GM18951 (cell line): ENCODE measurements around the gene KSR1.
"Not testable (repeated sequence)": the region's sequence is repeated elsewhere in the genome, so short reads cannot be mapped to it uniquely, and the experiment has no call there.

Experiments
- POLR2A ChIP-seq: IDR thresholded peaks from 4 replicates; pipeline ENCODE4 v1.6.1; 2011; ENCODE audit warnings: mild to moderate bottlenecking; ENCODE audit not compliant: insufficient read length, insufficient read depth; ENCODE audit errors: extremely low read depth
- in situ Hi-C: fragments of 300-500 bp; cut with MboI; formaldehyde crosslinking; loops from one replicate; pipeline ENCODE4 v1.12.0; 2022; ENCODE audit warnings: low sequenced_read_pairs, mixed read lengths, inconsistent platforms; ENCODE audit not compliant: unreplicated experiment

Gene KSR1

DNA sequence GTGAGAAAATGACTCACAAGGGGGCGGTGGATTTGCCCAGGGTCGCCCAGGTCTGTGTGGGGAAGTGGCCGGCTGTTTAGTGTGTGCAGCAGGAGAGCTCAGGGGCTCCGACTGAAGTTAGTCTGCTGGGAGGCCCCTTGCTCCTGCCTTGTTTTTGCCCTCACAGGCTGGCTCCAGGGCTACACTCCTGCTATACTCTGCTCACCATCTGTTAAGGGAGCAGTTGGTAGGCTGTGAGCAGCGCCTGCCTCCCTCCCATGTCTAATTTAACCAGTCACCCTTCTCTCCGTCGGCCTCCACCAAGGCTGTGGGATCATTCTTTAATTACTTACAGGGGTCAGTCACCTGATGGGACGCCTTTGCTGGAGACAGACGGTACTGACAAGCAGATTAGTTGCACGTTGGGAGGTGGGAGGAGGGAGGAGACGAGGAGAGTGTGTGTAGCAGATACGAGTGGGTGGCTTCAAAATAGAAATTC, 35.5 kb downstream of the KSR1 start:
- in situ Hi-C loops = no loop called here
- TF ChIP-seq POLR2A = no peak

- TF ChIP-seq POLR2A = no peak
- in situ Hi-C loops = no loop called here
These were observed 36.2 kb downstream of the KSR1 start for GRCh38 chr17:27492470-27492869.

DNA sequence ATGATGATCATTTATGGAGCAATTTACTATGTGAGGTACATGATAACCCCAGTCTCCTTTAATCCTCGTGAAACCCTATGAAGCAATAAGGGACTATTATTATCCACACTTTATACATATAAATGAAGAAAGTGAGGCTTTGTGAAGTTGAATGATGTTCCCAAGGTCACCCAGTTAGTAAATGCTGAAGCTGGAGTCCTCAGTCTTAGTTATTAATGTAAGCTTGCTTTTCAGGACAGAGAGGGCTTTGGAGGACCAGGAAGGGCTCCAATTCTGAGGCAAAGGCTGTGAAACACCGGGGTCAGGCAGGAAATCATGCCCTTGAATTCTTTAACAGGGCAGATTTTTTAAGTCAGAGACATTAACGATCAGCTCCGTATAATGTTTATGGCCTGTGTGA, 36.8 kb downstream of the KSR1 start:
- in situ Hi-C loops = no loop called here
- TF ChIP-seq POLR2A = no peak

DNA sequence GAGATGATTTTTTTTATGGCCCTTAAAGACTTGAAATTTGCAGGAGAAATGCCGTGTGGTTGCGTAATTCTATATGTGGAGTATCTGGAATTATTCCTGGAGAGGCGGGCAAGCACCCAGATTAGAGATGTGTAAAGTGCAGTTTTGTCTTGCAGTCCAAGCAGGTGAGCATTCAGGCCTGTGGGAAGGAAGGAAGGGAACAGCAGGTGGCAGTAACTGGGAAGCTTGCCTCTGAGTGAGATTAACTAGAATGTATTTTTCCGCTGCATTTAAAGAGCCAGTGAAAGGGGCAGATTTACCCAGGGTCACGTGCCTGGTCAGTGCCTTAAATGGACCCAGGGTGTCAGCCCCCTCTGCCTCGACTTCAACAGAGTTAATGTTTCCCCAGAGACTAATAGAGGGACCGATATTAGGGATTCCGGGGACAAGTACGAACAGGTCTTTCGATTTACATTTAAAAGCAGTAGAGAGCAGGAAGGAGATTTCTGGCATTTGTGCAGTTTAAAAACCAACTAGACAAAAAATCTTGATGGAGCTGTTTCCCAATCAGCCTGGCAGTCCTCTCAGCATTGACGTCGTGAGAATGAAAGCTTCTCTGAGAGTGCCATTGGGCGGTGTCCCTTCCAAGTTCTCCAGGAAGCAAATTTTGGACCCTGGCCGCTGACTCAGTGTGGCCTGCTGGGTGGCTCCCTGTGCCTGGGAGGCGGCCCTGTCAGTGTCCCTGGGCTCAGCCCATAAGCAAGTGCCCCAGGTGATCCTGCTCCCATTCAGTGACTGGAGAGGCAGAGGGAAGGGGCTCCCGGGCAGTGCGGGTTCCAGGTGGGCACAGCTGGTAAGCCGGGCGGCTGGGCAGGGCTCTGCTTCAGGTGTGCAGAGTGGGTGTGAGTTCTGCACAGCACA, 38.2 kb downstream of the KSR1 start:
- in situ Hi-C loops = no loop called here
- TF ChIP-seq POLR2A = no peak

DNA sequence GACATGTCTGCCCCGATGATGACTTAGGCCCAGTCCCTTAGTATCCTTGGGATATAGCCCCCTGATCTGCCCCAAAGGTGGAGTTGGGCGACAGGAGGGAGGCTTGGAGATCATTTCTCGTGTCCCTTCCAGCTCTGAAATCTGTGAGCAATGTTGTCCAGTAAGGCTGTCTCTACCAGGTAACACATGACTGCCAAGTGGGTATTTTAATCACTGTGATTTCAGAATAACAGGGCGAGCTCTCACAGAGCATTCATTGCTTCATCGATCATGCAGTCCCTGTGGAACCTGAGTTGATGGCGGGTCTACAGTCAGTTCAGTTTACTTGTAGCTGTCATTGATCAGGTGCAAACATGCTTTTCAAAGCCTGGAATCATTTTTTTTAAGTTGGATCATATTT, 39.2 kb downstream of the KSR1 start:
- in situ Hi-C loops = no loop called here

DNA sequence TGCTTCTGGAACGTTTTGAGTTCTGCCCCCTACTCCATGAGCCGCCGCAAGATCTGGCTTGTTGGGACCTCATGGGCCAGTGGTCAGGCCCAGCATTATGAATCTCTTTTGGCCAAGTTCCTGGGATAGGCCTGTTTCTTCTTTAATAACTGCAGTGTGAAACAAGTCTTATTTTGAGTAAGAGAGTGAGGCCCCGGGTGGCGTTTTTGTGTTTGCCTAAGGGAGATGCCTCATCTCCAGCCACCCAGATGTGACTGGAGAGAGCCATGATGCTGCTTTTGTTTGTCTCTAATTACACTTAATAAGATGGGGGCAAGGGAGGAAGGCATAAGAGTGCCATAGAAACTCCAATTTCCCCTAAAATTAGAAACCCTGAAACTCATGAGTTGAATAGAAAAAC, 39.8 kb downstream of the KSR1 start:
- in situ Hi-C loops = no loop called here
- no peak for TF ChIP-seq POLR2A

More for the DNA sequence above, 39.2 kb downstream of the KSR1 start:
- no peak for TF ChIP-seq POLR2A

DNA sequence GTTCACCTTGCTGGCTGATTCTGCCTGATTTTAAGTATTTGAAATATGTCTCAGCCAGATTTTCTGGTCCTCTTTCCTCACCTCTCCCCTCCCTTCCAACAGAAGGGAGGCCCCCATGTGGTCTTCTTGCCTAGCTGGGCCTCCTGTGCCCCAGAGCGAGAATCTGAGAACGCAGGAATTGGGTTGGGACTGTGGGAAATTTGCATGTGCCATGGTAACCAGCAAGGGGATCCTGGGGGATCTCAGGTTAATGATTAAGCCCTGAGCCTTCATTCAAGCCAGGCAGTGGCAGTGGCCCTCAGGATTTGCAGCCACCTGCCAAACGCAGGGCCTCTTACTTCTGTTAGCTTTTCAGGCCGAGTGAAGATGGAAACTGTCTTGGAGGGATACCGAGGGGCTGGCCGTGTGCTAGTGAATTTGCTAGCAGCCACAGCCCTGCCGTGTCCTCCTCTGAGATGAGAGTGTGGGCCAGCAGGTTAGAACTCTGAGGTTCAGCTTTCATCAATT, 40.2 kb downstream of the KSR1 start:
- TF ChIP-seq POLR2A = peak; percentile 60
- in situ Hi-C loops = no loop called here

DNA sequence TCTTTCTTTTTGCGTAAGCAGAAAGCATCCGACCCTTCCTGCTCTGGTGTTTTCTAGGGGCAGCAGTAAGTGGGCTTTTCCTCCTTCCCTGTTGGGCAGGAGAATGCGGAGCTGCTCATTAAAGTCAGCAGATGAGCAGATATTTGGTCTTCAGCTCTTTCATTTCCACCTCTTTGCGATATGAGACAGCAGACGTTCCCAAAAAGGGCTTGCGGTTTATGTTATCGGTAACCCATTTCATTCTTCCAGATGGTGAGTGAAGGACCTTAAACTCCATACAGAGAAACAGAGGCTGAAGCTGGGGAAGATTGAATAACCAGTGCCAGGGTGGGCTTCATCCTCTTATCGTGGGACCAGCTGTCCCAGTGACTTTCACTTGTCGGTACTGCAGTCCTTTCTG, 40.7 kb downstream of the KSR1 start:
- in situ Hi-C loops = no loop called here
- TF ChIP-seq POLR2A = no peak

GRCh38 chr17:27497696-27498095, 41.4 kb downstream of the KSR1 start:
- in situ Hi-C loops = no loop called here

GRCh38 chr17:27498615-27499309, 42.5 kb downstream of the KSR1 start:
- in situ Hi-C loops = no loop called here
- TF ChIP-seq POLR2A = no peak

More at GRCh38 chr17:27497696-27498095, 41.4 kb downstream of the KSR1 start:
- no peak for TF ChIP-seq POLR2A

GRCh38 chr17:27499451-27500265, 43.4 kb downstream of the KSR1 start:
- TF ChIP-seq POLR2A = no peak
- in situ Hi-C loops = no loop called here

DNA sequence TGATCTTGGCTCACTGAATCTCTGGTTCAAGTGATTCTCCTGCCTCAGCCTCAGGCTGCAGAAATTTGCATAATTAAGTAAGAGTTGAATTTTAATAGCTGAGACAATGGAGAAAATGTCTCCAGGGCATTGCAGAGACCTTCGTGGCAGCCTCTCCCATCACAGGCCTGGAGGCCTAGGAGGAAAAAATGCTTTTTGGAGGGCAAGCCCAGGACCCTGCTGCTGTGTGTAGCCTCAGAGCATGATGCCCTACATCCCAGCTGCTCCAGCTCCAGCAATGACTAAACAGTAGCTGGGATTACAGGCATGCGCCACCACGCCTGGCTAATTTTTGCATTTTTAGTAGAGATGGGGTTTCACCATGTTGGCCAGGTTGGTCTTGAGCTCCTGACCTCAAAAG, 45.1 kb downstream of the KSR1 start:
- in situ Hi-C loops = not testable (repeated sequence)
